Endodermal cell (in vitro differentiated cells): ENCODE data around the gene ST3GAL3. TPM values are rescaled to one million over a fixed set of nuclear protein-coding genes. Genes with fewer than 3 reads are reported as not detected.
A peak's percentile ranks its signal among the peaks of the same experiment; 100 is the strongest.

Experiments
- DNase-seq: peaks from one replicate; pipeline ENCODE4 v3.0.0-alpha.2; 2017
- H3K27ac ChIP-seq: 2 replicates; pipeline ENCODE4 v1.5.1; 2013; ENCODE audit warnings: mild to moderate bottlenecking, low read depth, low read length, moderate library complexity
- H3K27me3 ChIP-seq: 2 replicates; pipeline ENCODE4 v1.6.1; 2013; ENCODE audit warnings: mild to moderate bottlenecking, low read length, moderate library complexity; ENCODE audit not compliant: insufficient read depth, control insufficient read depth, poor library complexity, severe bottlenecking
- H3K36me3 ChIP-seq: 2 replicates; pipeline ENCODE4 v1.7.0; 2013; ENCODE audit warnings: mild to moderate bottlenecking, low read length, moderate library complexity; ENCODE audit not compliant: control insufficient read depth, insufficient read depth
- H3K4me1 ChIP-seq: one replicate; pipeline ENCODE4 v1.7.0; 2013; ENCODE audit warnings: low read length; ENCODE audit not compliant: control insufficient read depth, insufficient read depth
- H3K4me3 ChIP-seq: 2 replicates; pipeline ENCODE4 v1.5.1; 2013; ENCODE audit warnings: mild to moderate bottlenecking, low read length, moderate library complexity
- H3K9ac ChIP-seq: 2 replicates; pipeline ENCODE4 v1.6.1; 2013; ENCODE audit warnings: mild to moderate bottlenecking, low read length, moderate library complexity; ENCODE audit not compliant: poor library complexity, severe bottlenecking; ENCODE audit errors: extremely low read depth
- H3K9me3 ChIP-seq: 2 replicates; pipeline ENCODE4 v1.6.1; 2013; ENCODE audit warnings: mild to moderate bottlenecking, low read length, moderate library complexity; ENCODE audit not compliant: control insufficient read depth
- H3K27ac Mint-ChIP-seq: 2 replicates; pipeline ENCODE4 v1.8.0; 2020; ENCODE audit warnings: mixed read lengths
- H3K27me3 Mint-ChIP-seq: 2 replicates; pipeline ENCODE4 v1.8.0; 2021; ENCODE audit warnings: mild to moderate bottlenecking, mixed read lengths; ENCODE audit not compliant: insufficient read depth
- H3K36me3 Mint-ChIP-seq: 2 replicates; pipeline ENCODE4 v1.8.0; 2020; ENCODE audit warnings: low read depth, mixed read lengths
- H3K4me1 Mint-ChIP-seq: 2 replicates; pipeline ENCODE4 v1.8.0; 2020; ENCODE audit warnings: mixed read lengths
- H3K4me3 Mint-ChIP-seq: 2 replicates; pipeline ENCODE4 v1.8.0; 2020; ENCODE audit warnings: mild to moderate bottlenecking, moderate library complexity, mixed read lengths
- H3K9me3 Mint-ChIP-seq: 2 replicates; pipeline ENCODE4 v1.8.0; 2020; ENCODE audit warnings: mild to moderate bottlenecking, mixed read lengths
- CTCF ChIP-seq: fragments of 200-600 bp; sonication (generic); conservative IDR thresholded peaks from 2 replicates; pipeline ENCODE4 v1.5.0; 2021; ENCODE audit warnings: antibody characterized with exemption, mild to moderate bottlenecking
- WGBS, 2 experiments: methylation state at CpG; one replicate each; pipeline versions ENCODE4 v1.1.5 to v1.1.7; 2013; ENCODE audit warnings: missing lambda C conversion rate in 2 of 2, mixed read lengths in 1 of 2; ENCODE audit not compliant: insufficient coverage in 1 of 2, insufficient read length in 1 of 2; 5-methylcytosine and 5-hydroxymethylcytosine counted together
- total RNA-seq, 2 donors: library from RNA; stranded (reverse); fragmentation: NEBNext Ultra II Directional in 1 of 2; extraction: Animal tissue kit (Norgen Biotek cat#: 25700) in 1 of 2; gene quantifications; 2 replicates in 1 of 2; 3 replicates in 1 of 2; pipeline ENCODE4 v1.2.1, GENCODE V29; 2021

ST3GAL3 gene
- total RNA-seq, 2 donors from 2014 or later, result 15.5 to 15.9 TPM

- H3K9ac ChIP-seq, result no peak overlapping the region
Observed at GRCh38 chr1:43861988-43862735, 154.8 kb downstream of the ST3GAL3 start.

GRCh38 chr1:43864111-43865045, 157.0 kb downstream of the ST3GAL3 start:
- Mint-ChIP-seq H3K9me3 (peaks cover 8% of the 10 kb centered on the region), H3K4me3 (no peak overlapping the region), H3K4me1 (no peaks in the 10 kb centered on the region), H3K27me3 (no peaks in the 10 kb centered on the region), H3K27ac (no peak overlapping the region), H3K36me3 (peaks cover 5% of the 10 kb centered on the region)
- Histone ChIP-seq H3K4me3 (no peak overlapping the region), H3K36me3 (no peaks in the 10 kb centered on the region), H3K9me3 (no peaks in the 10 kb centered on the region), H3K27me3 (no peaks in the 10 kb centered on the region), H3K9ac (no peak overlapping the region), H3K4me1 (no peaks in the 10 kb centered on the region), H3K27ac (no peak overlapping the region)
- DNase-seq, result no peak
- no peak for TF ChIP-seq CTCF
- 93 to 96% methylated on average over 6 to 7 of the region's 7 CpGs for WGBS, 2 experiments

More at GRCh38 chr1:43861988-43862735, 154.8 kb downstream of the ST3GAL3 start:
- Mint-ChIP-seq H3K27ac (no peak overlapping the region), H3K4me3 (no peak overlapping the region), H3K27me3 (no peaks in the 10 kb centered on the region), H3K4me1 (peaks cover 10% of the 10 kb centered on the region), H3K9me3 (peaks cover 8% of the 10 kb centered on the region), H3K36me3 (peaks cover 5% of the 10 kb centered on the region)
- peaks cover 8% of the 10 kb centered on the region for H3K4me1 ChIP-seq
- no peak overlapping the region for H3K4me3 ChIP-seq
- WGBS, 2 experiments, result 96% methylated on average over 6 of the region's 7 CpGs; no CpG with 5 or more reads in 1 of the 2 experiments
- no peaks in the 10 kb centered on the region for H3K9me3 ChIP-seq
- H3K27ac ChIP-seq, result no peak overlapping the region
- H3K36me3 ChIP-seq, result no peaks in the 10 kb centered on the region
- TF ChIP-seq CTCF, result no peak
- no peaks in the 10 kb centered on the region for H3K27me3 ChIP-seq
- peak; percentile 20 for DNase-seq

- WGBS, 2 experiments, result 92 to 97% methylated on average over 2 of the region's 2 CpGs
- no peaks in the 10 kb centered on the region for H3K27me3 ChIP-seq
- H3K9me3 ChIP-seq, result no peaks in the 10 kb centered on the region
- no peak overlapping the region for H3K4me3 ChIP-seq
- Mint-ChIP-seq H3K36me3 (peaks cover 5% of the 10 kb centered on the region), H3K27ac (no peak overlapping the region), H3K9me3 (peaks cover 8% of the 10 kb centered on the region), H3K27me3 (no peaks in the 10 kb centered on the region), H3K4me1 (no peaks in the 10 kb centered on the region), H3K4me3 (no peak overlapping the region)
- H3K27ac ChIP-seq, result no peak overlapping the region
- no peak for TF ChIP-seq CTCF
- H3K4me1 ChIP-seq, result no peaks in the 10 kb centered on the region
- DNase-seq, result no peak
- no peaks in the 10 kb centered on the region for H3K36me3 ChIP-seq
- no peak overlapping the region for H3K9ac ChIP-seq
Observed at GRCh38 chr1:43866201-43866600, 158.9 kb downstream of the ST3GAL3 start.
